Glutamatergic neuron (in vitro differentiated cells): ENCODE data around the gene RHBDL2. TPM values are rescaled to one million over a fixed set of nuclear protein-coding genes. Genes with fewer than 3 reads are reported as not detected.

Experiments
- DNase-seq: peaks from one replicate; pipeline ENCODE4 v3.0.0; 2022
- H3K27ac Mint-ChIP-seq: one replicate; pipeline ENCODE4 v1.8.0; 2020; ENCODE audit warnings: mild to moderate bottlenecking, mixed read lengths, inconsistent platforms; ENCODE audit not compliant: unreplicated experiment
- H3K27me3 Mint-ChIP-seq: one replicate; pipeline ENCODE4 v1.8.0; 2020; ENCODE audit warnings: mild to moderate bottlenecking, moderate library complexity, mixed read lengths, inconsistent platforms; ENCODE audit not compliant: unreplicated experiment
- H3K36me3 Mint-ChIP-seq: one replicate; pipeline ENCODE4 v1.8.0; 2020; ENCODE audit warnings: mild to moderate bottlenecking, mixed read lengths, inconsistent platforms; ENCODE audit not compliant: unreplicated experiment
- H3K4me1 Mint-ChIP-seq: one replicate; pipeline ENCODE4 v1.8.0; 2020; ENCODE audit warnings: mild to moderate bottlenecking, low read depth, mixed read lengths, inconsistent platforms; ENCODE audit not compliant: unreplicated experiment
- H3K4me3 Mint-ChIP-seq: one replicate; pipeline ENCODE4 v1.8.0; 2020; ENCODE audit warnings: mild to moderate bottlenecking, mixed read lengths, inconsistent platforms; ENCODE audit not compliant: unreplicated experiment
- H3K9me3 Mint-ChIP-seq: one replicate; pipeline ENCODE4 v1.8.0; 2020; ENCODE audit warnings: mild to moderate bottlenecking, moderate library complexity, mixed read lengths, inconsistent platforms; ENCODE audit not compliant: unreplicated experiment
- CTCF ChIP-seq: fragments of 200-600 bp; sonication (generic); IDR thresholded peaks from one replicate; pipeline ENCODE4 v1.5.0; 2021; ENCODE audit not compliant: partially characterized antibody, unreplicated experiment
- total RNA-seq: library from RNA; stranded (reverse); fragmentation: NEBNext Ultra II Directional; extraction: Animal tissue kit (Norgen Biotek cat#: 25700); gene quantifications from one replicate; pipeline ENCODE4 v1.2.1, GENCODE V29; 2021; ENCODE audit not compliant: unreplicated experiment

The RHBDL2 gene
- total RNA-seq, 1 donor from 2014 or later: not detected

GRCh38 chr1:38870996-38871395, 70.6 kb downstream of the RHBDL2 start:
- no peak for TF ChIP-seq CTCF
- H3K36me3 Mint-ChIP-seq: no peaks in the 10 kb centered on the region
- H3K4me1 Mint-ChIP-seq: peaks cover 9% of the 10 kb centered on the region
- H3K4me3 Mint-ChIP-seq: no peak overlapping the region
- peaks cover 7% of the 10 kb centered on the region for H3K9me3 Mint-ChIP-seq
- H3K27me3 Mint-ChIP-seq: no peaks in the 10 kb centered on the region
- H3K27ac Mint-ChIP-seq: no peak overlapping the region
- no peak for DNase-seq

- H3K4me3 Mint-ChIP-seq: no peak overlapping the region
- H3K27ac Mint-ChIP-seq: no peak overlapping the region
- H3K27me3 Mint-ChIP-seq: no peaks in the 10 kb centered on the region
- peaks cover 2% of the 10 kb centered on the region for H3K4me1 Mint-ChIP-seq
- no peaks in the 10 kb centered on the region for H3K9me3 Mint-ChIP-seq
- H3K36me3 Mint-ChIP-seq: no peaks in the 10 kb centered on the region
- no peak for TF ChIP-seq CTCF
- no peak for DNase-seq
Measured at GRCh38 chr1:38867208-38867607, 74.4 kb downstream of the RHBDL2 start.

GRCh38 chr1:38865112-38865715, 76.4 kb downstream of the RHBDL2 start:
- H3K36me3 Mint-ChIP-seq: no peaks in the 10 kb centered on the region
- H3K27me3 Mint-ChIP-seq: no peaks in the 10 kb centered on the region
- H3K27ac Mint-ChIP-seq: no peak overlapping the region
- no peak for DNase-seq
- no peak for TF ChIP-seq CTCF
- H3K9me3 Mint-ChIP-seq: peaks cover 1% of the 10 kb centered on the region
- peaks cover 4% of the 10 kb centered on the region for H3K4me1 Mint-ChIP-seq
- no peak overlapping the region for H3K4me3 Mint-ChIP-seq

- H3K36me3 Mint-ChIP-seq: no peaks in the 10 kb centered on the region
- no peak for DNase-seq
- peaks cover 3% of the 10 kb centered on the region for H3K27me3 Mint-ChIP-seq
- H3K27ac Mint-ChIP-seq: peak overlapping the region; percentile 59
- no peak for TF ChIP-seq CTCF
- peaks cover 7% of the 10 kb centered on the region for H3K4me1 Mint-ChIP-seq
- H3K9me3 Mint-ChIP-seq: peaks cover 1% of the 10 kb centered on the region
- H3K4me3 Mint-ChIP-seq: peak overlapping the region; percentile 95
Measured at GRCh38 chr1:38860454-38860795, 81.2 kb downstream of the RHBDL2 start.

- peak; percentile 100 for DNase-seq
- Mint-ChIP-seq H3K36me3 (no peaks in the 10 kb centered on the region), H3K4me3 (peak within 1 kb of the TSS; percentile 95), H3K27ac (peak within 1 kb of the TSS; percentile 59), H3K27me3 (peaks cover 3% of the 10 kb centered on the region), H3K9me3 (peaks cover 1% of the 10 kb centered on the region), H3K4me1 (peaks cover 7% of the 10 kb centered on the region)
- TF ChIP-seq CTCF: no peak
Measured at GRCh38 chr1:38859561-38860453, 81.8 kb downstream of the RHBDL2 start, which contains the start of gene RRAGC. RRAGC (minus strand) TSS chr1:38859772; CDS start chr1:38859646, 126 bp downstream.
